HS-27A (cell line): Measurements from ENCODE around the gene OR6C2.
"Not testable (repeated sequence)": the region's sequence is repeated elsewhere in the genome, so short reads cannot be mapped to it uniquely, and the experiment has no call there.

Experiments used
- DNase-seq: peaks from one replicate; pipeline ENCODE4 v3.0.0-alpha.2; 2012; ENCODE audit warnings: low read depth, missing footprints

OR6C2 gene

DNA sequence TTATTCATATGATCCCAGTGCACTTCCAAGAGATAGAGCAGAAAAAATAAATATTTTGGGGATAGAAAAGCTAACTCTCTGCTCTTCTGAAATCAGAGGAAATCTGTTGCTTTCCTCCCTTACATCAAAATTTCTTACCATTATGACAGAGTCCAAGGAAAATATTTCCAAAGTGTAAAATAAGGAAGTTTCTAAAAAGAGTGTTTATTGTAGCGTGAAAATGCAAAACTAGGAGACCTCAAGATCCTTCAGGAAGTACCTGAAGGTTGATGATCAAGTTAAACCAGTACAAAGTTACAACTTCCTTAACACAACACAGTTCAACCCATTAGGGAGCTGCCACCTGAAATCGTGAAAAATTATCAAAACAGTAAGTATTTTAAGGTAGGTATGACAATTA lies at the start of gene OR6C2:
Gene OR6C2 (plus strand): TSS at position 301 of the 400 bp plus-strand sequence. CDS start 8,138 bp downstream, outside the sequence.
- no peak for DNase-seq

DNA sequence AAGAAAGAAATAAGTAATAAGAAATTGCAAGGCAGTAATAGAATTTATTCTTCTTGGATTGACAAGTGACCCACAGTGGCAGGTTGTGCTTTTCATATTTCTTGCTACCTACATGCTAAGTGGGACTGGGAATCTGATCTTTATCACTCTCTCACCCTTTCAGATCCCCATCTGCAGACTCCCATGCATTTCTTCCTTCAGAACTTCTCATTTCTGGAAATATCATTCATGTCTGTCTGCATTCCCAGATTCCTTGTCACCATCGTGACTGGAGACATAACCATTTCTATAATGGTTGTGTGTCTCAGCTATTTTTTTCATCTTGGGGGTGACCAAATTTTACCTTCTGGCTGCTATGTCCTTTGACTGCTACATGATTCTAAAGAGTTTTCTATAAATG lies 47.5 kb upstream of the OR6C2 start:
- no peak for DNase-seq

DNA sequence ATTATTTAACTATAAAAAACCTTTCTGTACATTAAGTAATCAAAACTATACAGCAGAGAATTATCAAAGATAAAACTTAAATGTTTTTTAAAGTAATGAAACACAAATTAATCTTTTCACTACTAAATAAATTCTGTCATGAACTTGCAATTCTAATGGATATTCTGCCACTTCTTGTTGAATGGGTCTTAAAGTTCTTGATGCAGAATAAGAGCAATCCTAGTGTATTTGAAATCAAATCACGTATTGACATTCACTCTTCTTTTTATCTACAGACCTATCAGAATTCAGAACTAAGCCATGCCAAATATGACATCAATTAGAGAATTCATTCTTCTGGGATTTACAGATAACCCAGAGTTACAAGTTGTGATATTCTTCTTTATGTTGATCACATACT lies 43.6 kb upstream of the OR6C2 start, which contains the start of gene OR6C65:
Gene OR6C65 (plus strand): TSS at position 301 of the 400 bp plus-strand sequence. CDS start 0 bp downstream, at position 301.
- DNase-seq: no peak

DNA sequence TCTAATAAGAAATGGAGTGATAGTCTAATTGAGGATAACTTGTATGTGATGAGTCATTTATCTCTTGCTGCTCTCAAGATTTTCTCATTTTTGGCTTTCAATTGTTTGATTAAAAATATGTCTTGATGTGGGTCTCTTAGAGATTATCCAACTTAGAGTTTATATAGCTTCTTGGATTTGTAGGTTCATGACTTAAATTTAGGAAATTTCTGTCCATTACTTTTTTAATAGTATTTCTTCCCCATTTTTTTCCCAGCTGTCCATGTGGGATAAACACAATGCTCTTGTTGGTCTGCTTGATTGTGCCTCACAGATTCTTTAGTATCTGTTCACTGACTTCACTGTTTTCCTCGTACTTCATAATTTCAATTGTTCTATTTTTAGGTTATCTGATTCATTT lies 36.0 kb upstream of the OR6C2 start:
- no peak for DNase-seq

DNA sequence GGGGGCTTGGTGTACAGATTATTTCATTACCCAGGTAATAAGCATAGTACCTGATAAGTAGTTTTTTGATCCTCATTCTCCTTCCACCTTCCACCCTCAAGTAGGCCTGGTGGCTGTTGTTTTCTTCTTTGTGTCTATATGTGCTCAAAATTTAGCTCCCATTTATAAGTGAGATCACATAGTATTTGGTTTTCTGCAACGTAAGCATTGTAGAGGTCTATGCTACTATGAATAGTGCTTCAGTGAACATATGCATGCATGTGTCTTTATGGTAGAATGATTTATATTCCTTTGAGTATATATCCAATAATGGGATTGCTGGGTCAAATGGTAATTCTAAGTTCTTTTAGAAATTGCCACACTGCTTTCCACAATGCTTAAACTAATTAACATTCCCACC lies 34.7 kb upstream of the OR6C2 start:
- not testable (repeated sequence) for DNase-seq

DNA sequence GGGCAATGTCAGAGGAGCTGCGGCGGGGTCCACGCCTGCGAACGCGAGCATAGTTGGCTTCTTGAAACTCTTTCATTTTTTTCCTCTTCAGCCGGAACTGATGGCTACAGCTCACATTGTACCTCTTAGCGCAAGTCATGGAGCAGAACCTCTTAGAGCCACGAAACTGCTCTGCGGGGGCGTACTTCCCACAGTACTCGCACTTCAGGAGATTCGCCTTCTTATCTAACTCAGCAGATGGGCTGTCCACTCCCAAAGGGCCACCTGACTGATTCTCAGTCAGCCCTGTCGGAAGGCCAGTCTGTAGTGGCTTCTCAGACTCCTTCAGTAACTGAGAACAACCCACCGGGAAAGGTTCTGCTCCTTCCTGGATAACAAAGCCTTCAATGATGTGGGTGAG lies 31.7 kb upstream of the OR6C2 start:
- not testable (repeated sequence) for DNase-seq

DNA sequence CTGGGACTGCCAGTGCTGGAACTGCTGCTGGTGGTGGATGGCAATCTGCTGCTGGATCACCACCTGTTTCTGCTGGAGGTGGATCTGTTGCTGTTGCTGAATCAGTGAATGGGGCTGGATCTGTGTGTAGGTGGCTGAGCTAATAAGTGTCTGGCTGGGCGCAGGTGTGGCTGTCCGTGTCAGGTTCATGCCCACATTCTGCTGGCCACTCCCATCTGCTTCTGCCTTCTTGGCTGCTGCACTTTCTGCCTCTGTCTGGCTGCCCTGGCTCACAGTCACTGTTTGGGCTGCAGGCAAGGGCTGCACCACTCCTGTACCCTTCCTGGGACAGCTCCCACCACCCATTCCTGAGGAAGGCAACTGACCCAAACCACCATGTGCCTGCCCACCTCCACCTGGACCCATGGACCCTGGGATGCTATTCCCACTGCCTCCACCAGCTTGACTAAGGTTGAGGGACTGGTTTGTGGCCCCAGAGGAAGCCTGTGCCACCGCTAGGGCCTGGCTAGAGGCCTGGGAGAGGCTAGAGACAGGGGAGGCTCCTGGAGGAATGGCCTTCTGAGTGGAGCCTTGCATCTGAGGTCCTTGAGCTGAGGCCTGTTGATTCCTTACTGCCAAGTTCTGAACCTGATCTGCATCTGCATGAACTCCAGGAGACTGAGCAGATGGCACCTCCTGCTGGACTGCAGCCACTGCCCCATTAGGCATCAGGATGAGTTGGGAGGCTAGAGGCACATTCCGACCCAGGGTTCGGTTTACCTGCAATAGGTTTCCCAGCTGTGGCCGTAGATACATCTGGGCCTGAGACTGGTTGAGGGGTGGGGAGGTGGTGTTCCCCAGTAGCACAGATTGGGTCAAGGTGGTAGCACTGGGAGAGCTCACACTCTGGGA lies 30.1 kb upstream of the OR6C2 start:
- DNase-seq: not testable (repeated sequence)

DNA sequence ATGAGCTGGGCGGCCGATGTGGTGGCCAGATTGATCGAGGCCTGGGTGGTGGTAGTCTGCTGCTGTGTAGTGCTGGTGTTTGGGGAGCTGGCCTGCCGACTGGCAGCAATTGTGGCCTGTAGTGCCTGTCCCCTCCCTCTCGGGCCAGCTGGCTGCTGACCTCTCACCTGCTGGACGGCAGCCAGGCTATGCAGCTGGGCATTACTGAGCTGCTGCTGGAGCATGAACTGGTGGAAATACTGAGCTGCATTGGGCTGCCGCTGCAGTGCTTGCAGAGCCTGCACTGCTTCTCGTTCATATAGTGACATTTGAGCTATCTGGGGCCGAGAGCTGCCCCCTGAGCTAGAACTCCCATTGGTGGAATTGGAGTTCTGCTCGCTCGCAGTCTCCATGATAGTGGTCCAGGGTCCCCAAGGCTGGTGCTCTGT lies 29.5 kb upstream of the OR6C2 start:
- DNase-seq: not testable (repeated sequence)

DNA sequence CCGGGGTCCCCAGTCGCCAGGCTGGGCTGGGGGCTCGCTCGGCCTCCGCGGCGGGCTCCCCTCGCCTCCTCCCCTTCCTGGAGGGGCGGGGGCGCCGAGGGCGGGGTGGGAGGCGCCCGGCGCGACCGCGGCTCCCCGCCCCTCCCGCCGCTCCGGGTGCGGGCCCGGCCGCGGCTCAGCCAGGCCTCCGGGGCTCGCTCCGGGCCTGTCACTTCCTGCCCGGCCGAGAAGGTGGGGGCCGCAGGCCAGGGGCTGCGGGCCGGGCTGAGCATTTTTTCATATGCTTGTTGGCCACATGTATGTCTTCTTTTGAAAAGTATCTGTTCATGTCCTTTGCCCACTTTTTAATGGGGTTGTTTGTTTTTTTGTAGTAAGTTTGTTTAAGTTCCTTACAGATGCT lies 29.0 kb upstream of the OR6C2 start:
- not testable (repeated sequence) for DNase-seq

DNA sequence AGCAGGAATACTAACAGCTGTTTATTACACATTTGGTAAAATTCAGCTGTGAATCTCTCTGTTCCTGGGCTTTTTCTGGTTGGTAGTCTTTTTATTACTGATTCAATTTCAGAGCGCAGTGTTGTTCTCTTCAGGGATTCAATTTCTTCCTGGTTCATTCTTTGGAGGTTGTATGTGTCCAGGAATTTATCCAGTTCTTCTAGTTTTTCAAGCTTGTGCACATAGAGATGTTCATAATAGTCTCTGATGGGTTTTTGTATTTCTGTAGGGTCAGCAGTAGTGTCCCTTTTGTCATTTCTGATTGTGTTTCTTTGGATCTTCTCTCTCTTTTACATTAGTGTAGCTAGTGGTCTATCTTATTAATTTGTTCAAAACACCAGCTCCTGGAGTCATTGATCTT lies 26.9 kb upstream of the OR6C2 start:
- DNase-seq: no peak

DNA sequence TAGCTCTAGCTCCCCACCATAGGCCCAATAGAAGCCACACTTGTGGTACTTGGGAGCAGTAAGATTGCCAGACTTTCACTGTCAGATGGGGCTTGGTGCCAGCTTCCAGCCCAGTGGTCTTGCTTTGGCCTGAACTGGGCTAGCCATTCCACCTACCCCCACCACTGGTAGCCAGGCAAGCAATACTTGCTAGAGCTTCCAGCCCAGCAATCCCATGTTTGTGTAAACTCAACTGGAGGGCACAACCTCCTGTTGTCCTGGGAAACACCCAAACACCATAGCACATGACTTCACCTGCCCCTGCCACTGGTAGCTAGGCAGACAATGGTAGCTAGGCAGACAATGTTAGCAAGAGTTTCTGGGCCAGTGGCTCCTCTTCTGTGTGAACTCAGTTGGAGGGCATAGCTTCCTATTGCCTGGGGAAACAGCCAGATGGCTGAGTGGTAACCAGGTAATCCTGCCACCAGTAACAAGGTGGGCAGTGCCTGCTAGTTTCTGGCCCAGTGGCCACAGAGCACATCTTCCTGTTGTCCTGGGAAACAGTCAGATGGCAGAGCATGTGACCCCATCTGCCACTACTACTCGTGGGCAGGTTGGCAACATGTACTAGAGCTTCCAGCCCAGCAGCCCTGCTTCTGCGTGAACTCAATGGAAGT lies 23.4 kb upstream of the OR6C2 start:
- no peak for DNase-seq

DNA sequence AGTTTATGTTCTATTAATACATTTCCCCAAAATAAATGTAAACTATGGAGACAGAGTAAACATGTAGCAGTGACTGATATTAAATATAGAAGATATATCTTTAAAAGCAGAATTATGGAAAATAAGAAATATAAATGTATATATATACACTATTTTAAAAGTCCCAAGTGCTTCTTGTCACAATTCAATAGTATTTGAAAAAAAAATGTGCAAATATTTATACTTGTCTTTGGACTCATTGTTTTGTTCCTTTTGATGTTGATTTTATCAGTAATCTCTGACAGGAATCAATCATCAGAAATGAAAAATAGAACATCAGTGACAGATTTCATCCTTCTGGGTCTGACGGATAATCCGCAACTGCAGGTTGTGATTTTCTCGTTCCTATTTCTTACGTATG lies 17.9 kb upstream of the OR6C2 start, which contains the start of gene OR6C76:
Gene OR6C76 (plus strand): TSS at position 301 of the 400 bp plus-strand sequence. CDS start 0 bp downstream, at position 301.
- no peak for DNase-seq

DNA sequence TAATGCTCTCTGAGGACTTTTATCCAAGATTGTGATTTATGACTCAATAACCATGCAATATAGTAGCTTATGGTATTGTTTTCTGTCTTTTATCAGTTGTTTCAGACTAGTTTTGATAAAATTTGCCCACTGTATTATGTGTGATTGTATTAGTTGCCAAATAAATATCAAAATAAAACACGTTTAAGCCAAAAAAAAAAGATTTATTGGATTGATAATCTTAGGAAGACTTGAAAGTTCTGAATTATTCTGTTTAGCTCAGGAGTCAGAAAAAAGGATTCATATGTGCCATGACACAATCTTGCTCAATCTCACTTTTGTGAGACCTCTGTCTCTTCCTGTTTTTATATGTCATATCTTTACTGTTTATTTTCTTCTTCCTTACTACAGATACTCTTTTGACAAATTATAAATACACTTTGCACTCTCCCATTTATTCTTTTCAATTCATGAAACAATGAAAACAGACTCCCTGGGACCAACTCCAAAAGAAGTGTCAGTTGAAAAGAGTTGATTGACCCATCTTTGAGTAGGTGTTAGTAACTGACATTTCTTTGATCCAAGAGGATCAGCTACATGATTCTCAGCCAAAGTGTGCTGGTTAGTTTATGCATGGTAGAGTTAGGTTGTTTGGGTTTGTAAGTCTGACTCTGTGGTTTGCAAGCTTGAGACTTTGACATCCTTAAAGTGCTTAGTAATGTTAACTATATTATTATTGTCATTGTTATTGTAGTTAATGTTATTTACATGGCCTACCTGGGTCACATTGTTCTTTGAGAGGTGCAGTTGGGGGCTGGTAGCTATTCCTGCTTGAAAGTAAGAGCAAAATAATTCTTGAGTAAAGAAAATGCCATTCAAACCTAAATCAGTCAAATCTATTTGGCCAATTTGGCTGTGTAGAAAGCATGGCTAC lies 15.3 kb upstream of the OR6C2 start:
- DNase-seq: no peak

DNA sequence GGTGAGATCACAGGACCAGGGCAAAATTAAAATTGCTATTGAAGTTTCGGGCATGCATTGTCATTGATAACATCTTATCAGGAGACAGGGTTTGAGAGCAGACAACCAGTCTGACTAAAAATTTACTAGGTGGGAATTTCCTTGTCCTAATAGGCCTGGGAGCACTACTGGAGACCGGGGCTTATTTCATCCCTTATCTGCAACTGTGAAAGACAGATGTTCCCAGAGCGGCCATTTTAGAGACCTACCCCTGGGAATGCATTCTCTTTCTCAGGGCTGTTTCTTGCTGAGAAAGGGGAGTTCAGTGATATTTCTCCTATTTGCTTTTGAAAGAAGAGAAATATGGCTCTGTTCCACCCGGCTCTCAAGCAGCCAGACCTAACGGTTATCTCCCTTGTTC lies 2.6 kb upstream of the OR6C2 start:
- DNase-seq: not testable (repeated sequence)

DNA sequence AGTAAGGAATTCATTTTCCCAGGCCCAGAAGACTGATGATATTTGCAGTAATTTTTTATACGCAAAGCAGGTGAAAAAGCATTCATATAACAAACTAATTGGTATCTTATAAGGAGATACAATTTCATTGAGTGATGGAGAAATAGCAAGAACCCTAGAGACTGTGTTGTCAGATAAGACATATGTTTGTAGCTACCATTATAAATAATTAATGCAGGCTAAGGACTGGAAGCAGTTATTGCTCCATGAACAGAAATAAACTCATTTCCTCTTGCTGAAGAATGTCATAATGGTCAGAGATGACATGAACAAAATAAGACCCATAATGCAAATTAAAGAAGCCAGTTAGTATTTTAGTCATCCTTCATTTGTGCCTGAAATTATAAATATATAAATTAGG lies 1.5 kb downstream of the OR6C2 start:
- no peak for DNase-seq

DNA sequence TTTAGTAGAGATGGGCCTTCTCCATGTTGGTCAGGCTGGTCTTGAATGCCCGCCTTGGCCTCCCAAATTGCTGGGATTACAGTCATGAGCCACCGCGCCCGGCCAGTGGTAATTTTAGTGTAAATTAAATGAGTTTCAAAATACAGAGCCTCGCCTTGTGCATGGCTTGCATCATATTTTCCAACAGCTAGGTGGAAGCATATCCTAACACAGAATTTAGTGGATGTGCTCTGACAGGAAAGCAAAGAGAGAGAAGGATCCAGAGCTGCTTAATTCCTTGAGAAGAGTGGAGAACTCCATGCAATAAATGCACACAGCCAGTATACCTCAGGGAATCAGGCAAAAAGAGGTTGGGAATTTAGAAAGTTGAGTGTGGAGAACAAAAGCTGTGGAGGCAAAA lies 2.5 kb downstream of the OR6C2 start:
- no peak for DNase-seq

DNA sequence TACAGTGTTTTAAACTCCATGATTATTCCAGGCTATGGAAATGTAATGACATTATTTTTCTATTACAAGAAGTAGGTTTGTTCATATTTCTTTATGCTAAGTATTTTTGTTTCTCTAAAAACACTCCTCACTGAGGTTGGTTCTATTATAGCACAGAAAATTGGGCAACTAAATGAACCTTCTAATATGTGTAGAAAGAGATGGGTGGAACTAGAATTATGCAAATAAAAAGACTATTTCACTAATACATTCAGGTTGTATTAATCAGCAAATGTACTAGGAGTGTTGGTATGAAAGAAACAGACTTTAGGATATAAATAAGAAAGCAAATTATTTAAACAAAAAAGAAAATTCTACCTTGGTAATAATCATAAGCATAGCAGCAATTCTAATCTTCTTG lies 4.9 kb downstream of the OR6C2 start:
- DNase-seq: no peak

DNA sequence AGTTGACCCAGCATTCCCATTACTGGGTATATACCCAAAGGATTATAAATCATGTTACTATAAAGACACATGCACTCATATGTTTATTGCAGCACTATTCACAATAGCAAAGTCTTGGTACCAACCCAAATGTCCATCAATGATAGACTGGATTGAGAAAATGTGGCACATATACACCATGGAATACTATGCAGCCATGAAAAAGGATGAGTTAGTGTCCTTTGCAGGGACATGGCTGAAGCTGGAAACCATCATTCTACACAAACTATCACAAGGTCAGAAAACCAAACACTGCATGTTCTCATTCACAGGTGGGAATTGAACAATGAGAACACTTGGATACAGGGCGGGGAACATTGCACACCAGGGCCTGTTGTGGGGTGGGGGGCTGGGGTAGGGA lies 21.1 kb downstream of the OR6C2 start:
- DNase-seq: not testable (repeated sequence)

DNA sequence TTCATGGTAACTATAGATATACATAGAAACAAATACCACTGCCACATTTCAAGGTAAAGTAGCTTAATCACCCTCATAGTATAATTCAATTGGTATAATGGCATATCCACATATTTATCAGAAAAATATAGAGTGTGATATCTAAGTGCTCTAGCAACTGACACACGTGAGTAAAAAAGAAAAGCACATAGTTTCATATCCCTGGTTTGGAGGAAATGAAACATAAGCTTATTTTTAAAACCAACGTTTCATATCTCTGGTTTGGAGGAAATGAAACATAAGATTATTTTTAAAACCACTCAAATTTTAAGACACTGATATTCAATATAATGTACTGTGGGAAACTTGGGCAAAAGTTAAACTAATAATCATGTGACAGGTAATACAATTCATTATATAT lies 24.0 kb downstream of the OR6C2 start:
- no peak for DNase-seq

DNA sequence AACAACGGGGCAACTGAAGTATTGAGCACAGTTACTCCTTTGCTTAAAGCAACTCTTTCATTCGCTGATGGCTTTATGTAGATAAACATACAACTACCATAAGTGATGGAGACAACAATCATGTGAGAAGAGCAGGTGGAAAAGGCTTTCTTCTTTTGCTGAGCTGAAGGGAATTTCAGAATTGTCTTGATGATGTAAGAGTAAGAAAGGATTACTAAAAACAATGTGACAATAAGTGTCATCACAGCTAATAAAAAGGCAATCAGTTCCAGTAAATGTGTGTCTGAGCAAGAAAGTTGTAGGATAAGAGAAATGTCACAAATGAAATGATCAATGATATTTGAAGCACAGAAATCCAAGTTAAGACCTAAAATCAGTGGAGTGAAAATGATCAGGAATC lies 25.4 kb downstream of the OR6C2 start:
- no peak for DNase-seq

DNA sequence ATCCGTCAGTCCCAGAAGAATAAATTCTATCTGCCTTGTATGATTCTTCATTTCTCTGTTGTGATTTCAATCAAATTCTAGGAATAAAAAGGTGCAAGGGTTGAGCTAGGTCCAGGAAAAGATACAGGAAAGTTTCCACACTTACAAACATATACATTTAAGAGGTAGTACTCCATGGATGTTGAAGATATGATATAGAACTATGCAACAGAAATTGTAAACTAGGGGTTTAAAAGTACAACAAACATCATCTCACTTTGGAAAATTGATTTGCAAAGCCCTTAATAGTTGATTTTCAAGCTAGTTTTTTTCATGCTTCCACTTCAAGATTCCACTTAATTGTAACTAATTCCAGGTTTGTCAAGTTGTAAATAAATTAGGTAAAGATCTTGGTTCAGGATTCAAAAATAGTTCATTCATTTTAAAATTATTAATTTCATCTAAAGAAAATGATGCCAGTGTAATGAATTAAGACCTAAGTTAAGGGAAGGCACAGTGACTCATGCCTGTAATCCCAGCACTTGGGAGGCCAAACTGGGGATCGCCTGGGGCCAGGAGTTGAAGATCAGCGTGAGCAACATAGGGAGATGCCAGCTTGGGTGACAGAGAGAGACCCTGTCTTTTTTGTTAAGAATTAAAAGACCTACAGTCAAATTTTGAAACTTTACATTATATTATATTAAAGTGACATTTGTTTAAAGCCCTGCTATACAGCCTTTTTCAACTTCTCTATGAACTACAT lies 26.4 kb downstream of the OR6C2 start, which contains the start of gene OR6C70:
Gene OR6C70 (minus strand): TSS at position 51 of the 742 bp plus-strand sequence. CDS start 0 bp downstream, at position 51.
- DNase-seq: no peak
